T-helper 22 cell (primary cell): ENCODE data around the gene SLC24A4.

Experiments
- DNase-seq: peaks from one replicate; pipeline ENCODE4 v3.0.0-alpha.2; 2020; ENCODE audit warnings: low read depth

The SLC24A4 gene, protein sequence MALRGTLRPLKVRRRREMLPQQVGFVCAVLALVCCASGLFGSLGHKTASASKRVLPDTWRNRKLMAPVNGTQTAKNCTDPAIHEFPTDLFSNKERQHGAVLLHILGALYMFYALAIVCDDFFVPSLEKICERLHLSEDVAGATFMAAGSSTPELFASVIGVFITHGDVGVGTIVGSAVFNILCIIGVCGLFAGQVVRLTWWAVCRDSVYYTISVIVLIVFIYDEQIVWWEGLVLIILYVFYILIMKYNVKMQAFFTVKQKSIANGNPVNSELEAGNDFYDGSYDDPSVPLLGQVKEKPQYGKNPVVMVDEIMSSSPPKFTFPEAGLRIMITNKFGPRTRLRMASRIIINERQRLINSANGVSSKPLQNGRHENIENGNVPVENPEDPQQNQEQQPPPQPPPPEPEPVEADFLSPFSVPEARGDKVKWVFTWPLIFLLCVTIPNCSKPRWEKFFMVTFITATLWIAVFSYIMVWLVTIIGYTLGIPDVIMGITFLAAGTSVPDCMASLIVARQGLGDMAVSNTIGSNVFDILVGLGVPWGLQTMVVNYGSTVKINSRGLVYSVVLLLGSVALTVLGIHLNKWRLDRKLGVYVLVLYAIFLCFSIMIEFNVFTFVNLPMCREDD

DNA sequence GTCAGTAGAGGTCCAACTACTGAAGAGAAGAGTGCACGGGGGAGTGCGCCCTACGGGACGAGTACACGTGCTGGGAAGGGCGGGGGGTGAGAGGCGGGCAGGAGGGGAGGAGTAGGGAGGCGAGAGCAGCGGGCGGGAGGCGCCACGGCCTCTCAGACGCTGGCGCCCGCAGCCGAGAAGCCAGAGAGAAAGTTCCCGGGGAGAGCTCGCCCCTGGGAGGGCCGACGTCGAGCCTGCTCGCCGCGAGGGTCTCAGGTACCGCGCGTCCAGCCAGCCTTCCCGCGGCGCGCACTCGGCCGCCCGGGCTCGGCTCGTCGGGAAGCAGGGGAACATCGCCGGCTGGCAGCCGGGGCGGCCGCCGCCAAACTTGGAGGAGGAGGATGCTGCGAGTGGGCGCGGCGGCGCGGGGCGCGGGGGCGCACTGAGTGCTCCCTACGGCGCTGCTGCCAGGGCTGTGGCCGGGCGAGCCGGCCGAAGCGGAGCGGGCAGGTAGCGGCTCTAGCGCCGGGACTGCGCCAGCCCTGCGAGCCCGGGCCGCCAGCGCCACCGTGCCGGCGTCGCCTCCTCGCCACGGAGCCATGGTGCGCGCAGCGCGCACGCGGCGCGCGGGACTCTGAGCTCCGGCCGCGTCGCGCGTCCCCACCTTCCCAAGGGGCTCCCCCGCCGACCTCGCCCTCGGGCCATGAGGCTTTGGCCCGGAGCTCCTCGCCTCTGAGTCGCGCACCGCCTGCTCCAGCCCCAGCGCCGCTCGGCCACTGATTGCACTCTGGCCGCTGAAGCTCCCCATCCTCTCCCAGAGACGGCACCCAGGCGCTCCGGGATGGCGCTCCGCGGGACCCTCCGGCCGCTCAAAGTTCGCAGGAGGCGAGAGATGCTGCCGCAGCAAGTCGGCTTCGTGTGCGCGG is at the start of gene SLC24A4:
SLC24A4 (plus strand) TSS at position 155 of the 905 bp plus-strand sequence; CDS start at position 821, 666 bp downstream.
- DNase-seq = no peak

DNA sequence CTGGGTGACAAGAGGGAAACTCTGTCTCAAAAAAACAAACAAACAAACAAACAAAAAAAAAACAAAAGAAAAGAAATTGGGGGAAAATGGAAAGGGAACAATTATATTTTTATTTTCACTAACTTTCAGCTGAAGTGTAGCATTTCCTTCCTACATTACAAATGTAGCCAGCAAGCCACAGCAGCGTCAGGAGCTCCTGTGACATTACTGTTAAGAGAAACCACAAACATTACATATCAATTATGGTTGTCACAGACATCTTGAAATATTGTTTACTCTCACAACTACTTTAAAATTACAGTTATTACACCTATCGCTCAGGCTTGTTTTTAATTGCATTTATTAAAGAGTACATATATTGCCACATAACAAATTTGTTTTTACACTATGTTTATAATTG is 49.8 kb upstream of the SLC24A4 start:
- no peak for DNase-seq

DNA sequence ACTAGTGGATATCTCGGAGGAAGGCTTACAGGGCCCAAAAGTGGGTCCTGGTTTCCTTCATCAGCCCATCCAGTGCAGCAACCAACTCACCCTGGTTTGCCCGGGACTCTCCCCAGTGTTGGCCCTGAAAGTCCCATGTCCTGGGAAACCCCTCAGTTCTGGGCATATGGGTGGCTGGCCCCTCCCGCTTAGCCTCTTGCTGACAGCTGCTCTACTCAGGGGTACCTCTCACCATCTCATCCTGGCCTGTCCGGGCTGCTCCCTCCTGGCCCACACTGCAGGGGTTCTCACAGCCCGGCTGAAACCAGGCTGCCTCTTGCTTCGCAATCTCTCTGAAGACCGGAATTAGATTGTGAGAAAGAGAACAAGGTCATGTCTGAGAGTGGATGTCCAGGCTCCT is 48.9 kb upstream of the SLC24A4 start:
- no peak for DNase-seq

DNA sequence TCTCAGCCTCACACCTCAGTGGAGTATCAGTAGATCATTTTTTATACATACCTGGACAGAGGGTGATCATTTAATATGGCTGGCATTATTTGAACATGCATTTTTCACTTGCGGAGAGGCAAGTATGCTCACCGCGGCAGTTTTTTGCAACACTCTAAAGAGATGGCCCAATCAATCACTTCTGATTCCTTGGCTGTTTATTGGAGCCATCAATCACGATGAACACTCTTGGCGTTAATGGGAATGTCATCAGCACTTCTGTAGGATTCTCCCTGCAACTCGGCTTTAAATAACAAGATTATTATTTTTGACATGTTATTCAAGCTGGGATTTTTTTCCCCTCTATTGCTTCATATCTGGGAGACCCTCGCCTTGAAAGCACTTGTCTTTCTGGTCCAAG is 46.9 kb upstream of the SLC24A4 start:
- no peak for DNase-seq

DNA sequence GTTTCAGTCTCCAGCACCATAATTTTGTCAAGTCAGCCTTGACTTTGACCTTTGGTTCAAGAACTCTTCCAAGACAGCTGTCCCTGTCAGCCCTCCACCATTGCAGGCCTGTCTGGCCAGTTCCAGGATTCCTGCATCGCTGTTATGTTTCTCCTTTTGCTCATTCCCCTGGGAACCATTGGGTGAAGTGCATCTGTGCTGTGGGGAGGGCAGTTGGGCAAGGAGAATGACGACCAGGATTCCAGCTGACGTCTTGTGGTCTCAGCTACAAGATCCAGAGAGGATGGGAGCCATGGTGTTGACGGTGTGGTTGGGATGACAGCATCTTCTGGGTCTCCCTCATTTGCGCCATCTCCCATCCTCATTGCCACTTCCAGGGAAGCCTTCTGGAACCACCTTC is 45.9 kb upstream of the SLC24A4 start:
- no peak for DNase-seq

DNA sequence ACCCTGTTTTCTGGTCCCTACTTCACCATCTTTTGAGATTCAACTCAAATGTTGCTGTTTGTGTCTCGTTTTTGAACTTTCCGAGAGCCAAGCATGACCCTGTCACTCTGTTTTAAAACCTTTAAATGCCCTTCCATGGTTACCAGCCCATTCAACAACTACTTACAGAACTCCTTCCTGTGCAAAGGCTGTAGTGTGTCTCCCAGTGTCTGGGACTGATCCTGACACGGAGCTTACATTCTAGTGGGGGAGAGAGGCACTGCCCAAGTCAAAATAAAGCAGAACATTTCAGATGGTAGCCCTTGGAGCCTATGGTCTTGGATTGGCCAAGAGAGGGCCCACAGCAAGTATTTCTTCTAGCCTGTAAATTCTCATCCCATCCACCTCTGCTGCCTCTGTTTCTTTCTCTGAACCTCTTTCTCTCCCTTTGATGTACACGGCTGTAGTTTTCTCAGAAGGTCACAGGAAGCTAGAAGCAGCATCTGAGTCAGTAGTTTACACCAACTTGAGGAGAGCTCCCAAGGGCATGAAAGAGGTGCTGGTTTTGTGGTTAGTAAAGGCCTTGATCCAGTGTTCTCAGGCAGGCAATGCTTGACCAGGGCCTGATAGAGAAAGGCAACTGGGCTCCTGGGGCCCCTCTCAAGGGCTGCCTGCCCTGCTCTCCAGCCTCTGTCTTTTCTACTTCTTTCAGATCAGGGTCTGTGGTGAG is 42.3 kb upstream of the SLC24A4 start:
- DNase-seq = no peak

DNA sequence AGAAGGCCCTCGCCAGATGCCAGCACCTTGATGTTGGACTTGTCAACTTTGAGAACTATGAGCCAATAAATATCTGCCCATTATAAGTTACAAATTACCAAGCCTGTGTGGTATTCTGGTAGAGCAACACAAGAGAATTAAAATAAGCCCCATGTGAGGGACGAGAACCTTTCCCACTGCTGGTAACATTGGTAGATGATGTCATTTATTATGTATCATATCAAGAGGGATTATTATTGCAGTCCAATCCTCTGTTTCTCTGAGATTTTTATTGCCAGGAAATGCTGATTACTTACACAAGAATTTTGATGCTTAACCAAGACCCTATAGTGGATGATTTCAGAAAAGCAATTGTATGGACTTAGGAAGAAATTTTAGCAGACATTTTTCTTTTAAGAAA is 40.3 kb upstream of the SLC24A4 start:
- DNase-seq = no peak

DNA sequence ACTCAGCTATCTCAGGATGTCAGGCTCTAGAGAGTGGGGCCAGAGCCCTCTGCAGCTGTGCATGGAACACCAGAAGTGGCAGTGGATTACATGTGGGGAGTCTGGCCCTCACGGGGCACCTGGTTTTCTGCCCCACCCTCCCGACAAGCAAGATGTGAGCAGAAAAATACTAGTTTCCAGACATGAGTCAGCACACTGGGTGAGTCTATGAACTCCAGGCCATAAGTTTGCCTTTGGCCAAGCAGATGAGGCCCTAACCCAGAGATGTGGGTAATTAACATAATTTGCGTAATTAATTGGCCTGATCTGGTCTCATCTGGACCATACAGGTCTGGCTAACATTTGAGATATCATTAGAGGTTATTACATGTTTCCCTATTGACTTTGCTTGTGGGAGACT is 37.7 kb upstream of the SLC24A4 start:
- DNase-seq = no peak

DNA sequence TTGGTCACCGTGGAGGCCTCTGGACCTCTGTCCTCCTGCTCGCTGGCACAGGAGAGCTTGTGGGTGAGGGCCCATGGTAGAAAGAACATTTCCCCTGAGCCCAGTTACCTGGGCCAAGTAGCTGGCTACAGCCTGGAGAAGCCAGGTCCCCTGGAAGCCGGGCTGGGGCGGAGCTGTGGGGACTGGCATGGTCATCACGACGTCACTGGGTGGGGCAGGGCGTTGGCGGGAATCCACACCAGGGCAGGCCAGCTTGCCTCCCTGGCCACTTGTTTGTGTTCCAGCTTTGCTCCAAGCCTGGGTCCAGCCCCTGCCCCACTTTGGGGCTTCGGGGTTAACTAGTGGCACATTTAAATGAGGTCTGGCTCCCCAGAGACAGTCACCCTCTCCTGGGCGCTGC is 35.0 kb upstream of the SLC24A4 start:
- no peak for DNase-seq

DNA sequence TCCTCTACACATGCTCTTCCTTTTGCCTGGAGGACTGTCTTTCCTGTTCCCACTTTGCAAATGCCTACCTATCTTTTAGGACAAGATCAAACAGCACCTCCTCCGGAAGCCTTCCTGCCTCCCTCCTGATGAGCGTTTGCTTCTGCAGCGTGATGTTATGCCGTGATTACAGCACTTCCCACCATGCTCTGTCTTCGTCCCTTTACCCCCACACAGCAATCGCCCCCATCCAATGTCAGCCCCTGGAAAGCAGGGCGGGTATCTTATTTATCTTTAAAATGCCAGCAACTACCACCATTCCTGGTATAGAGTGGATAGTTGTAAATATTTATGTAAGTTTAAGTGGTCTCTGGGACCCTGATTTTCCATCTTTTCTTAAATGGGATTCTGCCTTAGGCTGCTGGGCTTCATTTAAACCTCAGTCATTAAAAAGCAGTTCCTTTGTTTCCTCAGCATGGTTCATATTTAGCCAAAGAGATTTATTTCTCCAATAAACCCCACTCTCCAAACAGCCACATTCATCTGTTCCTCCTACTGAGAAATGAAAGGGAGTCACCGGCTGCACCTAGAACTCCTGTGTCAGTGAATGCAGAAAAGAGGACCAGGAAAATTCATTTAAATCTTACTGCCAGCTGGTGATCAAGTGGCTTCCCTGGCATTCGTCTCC is 33.8 kb upstream of the SLC24A4 start:
- DNase-seq = no peak

DNA sequence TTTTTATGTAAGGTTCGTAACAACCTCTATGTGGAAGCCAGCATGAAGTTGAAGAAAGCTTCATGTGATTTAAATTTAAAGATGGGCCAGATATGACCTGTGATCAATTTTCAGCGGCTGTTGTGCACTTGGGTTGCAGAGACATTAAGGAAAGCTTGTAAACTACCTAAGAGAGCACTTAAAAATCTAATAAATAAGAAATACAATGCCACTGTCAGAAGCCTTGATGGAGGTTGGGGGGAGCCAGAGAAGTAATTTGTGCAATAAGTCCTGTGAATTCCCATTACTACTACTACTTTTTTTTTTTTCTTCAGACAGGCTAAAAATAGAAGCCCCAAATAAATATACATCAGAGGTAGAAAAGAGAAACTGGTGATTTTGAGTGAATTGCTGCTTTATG is 30.3 kb upstream of the SLC24A4 start:
- DNase-seq = no peak

DNA sequence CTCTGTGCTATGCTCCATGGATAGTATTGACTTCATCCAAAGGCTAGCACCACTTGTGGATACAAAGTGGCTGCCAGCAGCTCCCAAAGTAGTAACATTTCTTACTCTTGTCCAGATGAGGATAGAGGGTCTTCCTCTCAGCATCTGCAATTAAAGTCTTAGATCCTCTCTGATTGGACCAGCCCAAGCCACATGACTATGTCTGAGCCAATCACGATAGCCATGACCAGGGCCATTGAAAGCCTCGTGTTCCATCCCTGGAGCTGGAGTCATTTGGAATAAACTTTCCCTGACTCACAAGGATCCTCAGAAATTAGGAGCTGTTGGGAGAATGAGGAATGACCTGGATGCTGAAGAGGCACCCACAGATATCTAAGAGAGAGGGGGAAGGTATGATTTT is 28.5 kb upstream of the SLC24A4 start:
- DNase-seq = no peak

DNA sequence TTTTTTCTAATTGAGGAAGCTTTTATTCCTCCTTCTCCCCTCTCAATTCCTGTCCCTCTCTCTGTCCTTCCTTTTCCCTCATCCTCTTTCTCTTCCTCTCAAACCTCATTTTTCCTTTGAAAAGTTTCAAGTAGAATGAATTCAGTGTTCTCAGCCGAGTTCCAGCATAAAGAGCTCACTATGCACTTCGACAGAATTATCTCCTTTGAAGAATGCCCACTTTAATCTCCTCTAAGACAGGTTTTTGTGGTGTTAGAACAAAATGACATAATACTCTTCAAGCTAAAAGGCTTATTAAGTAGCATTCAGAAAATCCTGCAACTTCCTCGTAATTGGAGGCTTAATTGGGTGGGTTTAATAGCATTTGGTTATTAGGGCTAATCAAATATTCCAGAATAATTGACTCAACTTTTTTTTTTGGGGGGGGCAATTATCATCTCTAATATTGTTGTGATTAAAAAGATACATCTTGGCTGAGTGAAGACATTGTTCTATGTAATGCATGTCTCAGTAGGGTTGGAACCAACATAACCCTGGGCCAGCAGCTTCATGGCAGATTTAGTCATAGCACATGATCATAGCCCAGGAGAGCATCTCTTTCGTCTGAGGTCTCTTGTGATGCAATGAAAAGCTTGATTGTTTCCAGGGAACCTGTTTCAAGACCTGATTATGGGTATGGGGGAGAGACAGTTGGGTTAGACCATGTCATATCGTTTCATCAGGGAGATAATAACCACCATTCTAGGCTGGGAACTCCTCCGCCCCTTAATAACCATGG is 25.0 kb upstream of the SLC24A4 start:
- DNase-seq = no peak

DNA sequence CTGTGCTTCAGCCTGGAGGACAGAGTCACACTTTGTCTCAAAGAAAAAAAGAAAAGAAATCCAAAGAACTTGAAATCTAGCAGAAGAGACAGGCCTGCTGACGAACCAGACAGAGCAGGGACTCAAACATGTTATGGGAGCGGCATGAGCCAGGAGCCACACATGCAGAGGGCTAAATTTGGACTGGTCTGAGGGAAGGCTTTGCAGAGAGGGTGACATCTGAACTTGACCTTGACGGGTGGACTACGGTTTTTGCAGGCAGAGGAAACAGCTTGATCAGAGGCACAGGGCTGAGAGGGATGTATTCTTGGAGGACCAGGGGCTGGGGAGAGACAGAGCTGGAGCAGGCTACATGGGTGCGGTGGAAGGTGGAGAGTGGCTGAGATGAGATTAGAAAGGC is 20.5 kb upstream of the SLC24A4 start:
- DNase-seq = no peak

DNA sequence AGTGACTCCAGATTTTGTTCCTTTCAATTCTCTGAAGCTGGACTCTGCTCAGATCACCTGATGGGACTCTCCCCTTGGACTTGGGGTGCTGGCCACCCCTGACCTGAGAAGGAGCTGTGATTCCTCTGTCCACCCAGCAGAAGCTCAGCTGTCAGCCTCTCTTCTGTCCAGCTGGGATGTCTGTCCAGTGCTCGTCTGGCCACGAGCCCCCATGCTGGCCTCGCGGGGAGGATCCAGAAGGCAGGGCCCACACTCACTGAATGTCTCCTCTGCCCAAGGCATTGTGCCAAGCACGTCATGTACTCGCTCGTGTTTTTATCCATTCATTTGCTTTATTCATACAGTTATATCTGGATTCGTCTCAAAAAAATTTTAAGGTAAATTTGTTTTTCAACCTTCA is 14.2 kb upstream of the SLC24A4 start:
- DNase-seq = no peak

DNA sequence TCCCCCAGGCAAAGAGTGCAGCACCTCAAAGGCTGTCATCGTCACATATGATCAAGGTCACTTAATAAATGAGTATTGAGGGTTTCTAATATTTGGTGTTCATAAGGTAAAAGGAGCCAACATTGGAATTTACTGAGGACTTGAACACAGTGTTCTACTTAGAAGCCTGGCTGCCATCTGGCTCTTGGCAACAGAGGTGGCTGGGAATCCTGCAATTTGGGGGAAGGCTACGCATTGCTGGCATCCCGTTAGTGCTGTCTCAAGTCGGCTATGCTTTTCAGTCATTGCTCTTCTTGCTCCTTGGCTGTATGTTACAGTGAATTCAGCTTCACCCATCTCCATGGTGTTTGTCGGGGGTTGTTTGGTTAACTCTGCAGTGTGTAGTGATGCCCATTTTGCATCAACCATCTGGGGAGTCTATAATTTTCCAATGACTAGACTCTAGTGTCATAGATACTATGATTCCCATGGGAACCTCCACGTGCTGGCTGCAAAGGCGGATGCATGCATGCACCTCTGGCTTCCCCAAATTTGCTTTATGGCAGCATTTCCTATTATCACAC is 12.9 kb upstream of the SLC24A4 start:
- DNase-seq = no peak

DNA sequence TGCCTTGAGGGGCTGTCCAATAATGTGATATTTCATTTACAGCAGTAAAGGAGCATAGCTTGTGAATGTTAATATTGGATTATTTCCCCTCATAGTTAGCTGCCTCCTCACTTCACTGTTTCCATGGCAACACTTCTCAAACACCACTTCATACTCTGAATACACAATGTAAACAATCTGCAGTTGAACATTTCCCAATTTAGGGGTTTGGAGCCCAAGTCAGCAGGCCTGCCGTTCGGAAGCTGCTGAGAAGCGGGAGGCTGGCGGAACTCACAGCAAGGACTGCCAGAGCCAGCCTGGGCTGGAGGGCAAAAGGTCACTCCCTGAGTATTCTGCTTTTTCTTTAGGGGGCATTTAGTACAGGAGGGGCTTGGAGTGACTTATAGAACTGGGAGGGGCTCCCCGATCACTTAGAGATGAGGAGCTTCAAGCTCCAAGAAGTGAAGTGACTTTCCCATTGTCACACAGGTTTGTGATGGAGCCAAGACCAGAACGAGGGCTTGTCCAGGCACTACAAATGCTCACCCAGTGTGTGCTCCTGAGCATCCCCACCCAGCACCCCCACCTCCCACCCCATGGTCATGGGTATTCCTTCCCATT is 12.1 kb upstream of the SLC24A4 start:
- DNase-seq = no peak

DNA sequence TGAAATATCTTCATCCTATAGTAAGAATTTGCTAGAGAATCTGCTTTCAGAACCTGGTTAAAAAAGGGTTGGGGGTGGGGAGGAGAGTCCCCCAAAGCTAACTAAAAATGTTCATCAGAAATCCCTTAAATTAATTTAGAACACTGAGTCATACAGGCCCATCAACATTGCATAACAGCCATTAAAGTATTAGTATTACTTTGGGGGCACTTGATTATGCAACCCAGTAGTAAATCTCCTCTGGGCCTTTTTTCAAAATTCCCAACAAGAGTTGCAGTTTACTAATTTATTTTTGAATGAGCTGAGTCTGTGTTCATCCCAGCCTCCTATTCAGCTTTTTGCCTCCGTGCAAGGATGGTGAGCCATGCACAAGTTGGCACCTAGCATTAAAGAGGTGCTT is 8.8 kb upstream of the SLC24A4 start:
- no peak for DNase-seq

DNA sequence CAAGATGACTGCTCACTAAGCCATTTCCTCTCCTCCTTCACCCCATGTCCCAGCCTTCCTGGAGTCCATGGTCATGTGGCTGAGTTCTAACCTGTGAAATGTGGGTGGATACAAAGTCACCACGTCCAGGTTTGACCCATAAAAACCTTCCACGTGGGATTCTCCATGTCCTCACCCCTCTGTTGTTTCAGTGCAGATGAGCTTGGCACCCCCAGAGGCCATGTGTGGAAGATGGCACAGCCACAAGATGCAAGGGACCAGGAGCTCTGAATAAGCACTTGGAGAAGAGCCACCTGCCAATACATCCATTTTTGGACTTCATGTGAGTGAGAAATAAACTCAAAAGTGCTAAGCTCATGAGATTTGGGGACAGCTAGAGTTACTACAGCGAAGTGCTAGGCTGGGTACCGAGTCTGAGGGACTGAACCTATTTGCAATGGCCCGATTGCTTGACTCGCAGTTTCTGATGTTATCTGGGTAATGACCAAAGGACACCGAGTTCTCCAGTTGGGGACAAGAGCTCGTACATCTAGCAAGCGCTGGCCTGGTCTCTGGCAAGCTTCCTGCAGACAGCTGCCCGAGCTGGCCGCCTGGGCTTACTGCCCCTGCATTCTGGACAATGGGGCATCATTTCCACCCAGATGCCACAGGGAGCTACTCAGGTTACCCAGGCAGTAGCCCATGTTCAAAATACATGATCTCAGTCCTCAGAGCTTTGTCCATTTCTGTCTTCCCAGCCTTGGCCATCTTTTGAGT is 7.7 kb upstream of the SLC24A4 start:
- no peak for DNase-seq
